ENCODE measurements around the gene ZNF597. TPM values are rescaled to one million over a fixed set of nuclear protein-coding genes. Genes with fewer than 3 reads are reported as not detected.

ZNF597 gene
- total RNA-seq (2022; extraction: Qiagen RNA extraction; ENCODE audit: low read depth) = 0.85 to 1.3 TPM (median 0.95 TPM) in 5 replicates

DNA sequence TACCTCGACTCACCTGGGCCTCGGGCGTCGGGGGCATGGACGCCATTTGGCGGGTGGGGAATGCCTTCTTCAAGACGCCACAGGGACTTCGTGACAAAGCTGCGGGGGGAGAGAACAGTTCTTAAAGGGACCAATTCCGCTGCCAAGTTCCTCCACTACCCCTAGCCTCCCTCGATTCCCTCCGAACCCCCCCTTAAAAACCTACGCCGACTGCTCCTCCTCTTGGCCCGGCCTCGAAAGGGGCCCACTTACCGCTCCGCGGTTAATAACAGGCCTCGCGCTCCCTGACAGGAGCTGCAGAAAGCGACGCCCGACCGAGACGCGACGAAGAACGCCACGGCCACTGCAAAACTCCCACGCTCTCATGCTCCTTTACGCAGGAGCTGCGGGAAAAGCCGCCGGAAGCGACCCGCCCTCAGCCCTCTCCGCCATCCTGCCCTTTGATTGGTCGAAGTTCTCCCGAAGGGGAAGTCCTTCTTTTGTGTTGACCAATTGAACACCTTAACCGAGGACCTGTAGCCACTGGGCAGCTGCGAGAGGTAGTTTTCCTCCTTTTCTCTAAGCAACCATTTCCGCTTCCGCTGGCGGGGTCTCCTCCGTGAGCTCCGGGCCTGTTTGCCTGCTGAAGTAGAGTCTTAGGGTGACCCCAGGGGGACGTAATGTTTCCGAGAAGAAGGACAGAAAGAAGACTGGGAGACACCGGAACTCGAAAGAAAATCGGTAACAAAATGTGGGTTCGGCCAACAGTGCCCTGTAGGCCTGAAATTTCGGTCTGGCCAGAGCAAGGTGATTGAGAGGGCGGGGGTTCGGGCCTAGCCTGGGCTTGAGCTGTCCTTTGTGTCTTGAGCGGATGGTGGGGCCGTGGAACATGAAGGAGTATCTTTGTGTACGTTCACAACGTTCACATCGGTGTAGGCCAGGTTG is at the start of gene ZNF597, which contains the start of gene NAA60:
ZNF597 (minus strand) TSS at position 397 of the 924 bp plus-strand sequence; CDS start at position 46, 351 bp downstream.
NAA60 (plus strand) TSS at position 573 of the 924 bp plus-strand sequence. CDS start 32,548 bp downstream, outside the sequence.

GRCh38 chr16:3400779-3401688 is 42.3 kb downstream of the ZNF597 start, which contains the start of the genes ZNF174 and ZSCAN32:
Gene ZNF174 (plus strand): TSS chr16:3401215. CDS start chr16:3402005, 790 bp downstream.
Gene ZSCAN32 (minus strand): TSS chr16:3401004. CDS start chr16:3397557, 3,447 bp downstream.

Other genes starting within 250 kb of the ZNF597 start
- gene ZNF200, start 208.3 kb downstream of the ZNF597 start, total RNA-seq (2022; extraction: Qiagen RNA extraction; ENCODE audit: low read depth) = 7.4 to 9.6 TPM (median 8.4 TPM) in 5 replicates
- gene MEFV, start 186.9 kb downstream of the ZNF597 start, total RNA-seq (2022; extraction: Qiagen RNA extraction; ENCODE audit: low read depth) = not detected in 5 replicates
- 33.6 to 39.7 TPM (median 38.0 TPM) in 5 replicates for gene ZNF263, start 160.0 kb downstream of the ZNF597 start, total RNA-seq (2022; extraction: Qiagen RNA extraction; ENCODE audit: low read depth)
- gene TIGD7, start 138.1 kb downstream of the ZNF597 start, total RNA-seq (2022; extraction: Qiagen RNA extraction; ENCODE audit: low read depth) = 0.76 to 2.0 TPM (median 1.4 TPM) in 5 replicates
- 10.2 to 14.2 TPM (median 12.4 TPM) in 5 replicates for gene ZNF75A, start 138.0 kb downstream of the ZNF597 start, total RNA-seq (2022; extraction: Qiagen RNA extraction; ENCODE audit: low read depth)
- gene OR2C1, start 87.6 kb downstream of the ZNF597 start, total RNA-seq (2022; extraction: Qiagen RNA extraction; ENCODE audit: low read depth) = not detected in 5 replicates
- 10.1 to 16.8 TPM (median 15.4 TPM) in 5 replicates for gene ZSCAN32, start 42.5 kb downstream of the ZNF597 start, total RNA-seq (2022; extraction: Qiagen RNA extraction; ENCODE audit: low read depth)
- gene ZNF174, start 42.3 kb downstream of the ZNF597 start, total RNA-seq (2022; extraction: Qiagen RNA extraction; ENCODE audit: low read depth) = 12.6 to 18.1 TPM (median 13.9 TPM) in 5 replicates
- 42.9 to 53.5 TPM (median 52.2 TPM) in 5 replicates for gene NAA60, start 176 bp upstream of the ZNF597 start, total RNA-seq (2022; extraction: Qiagen RNA extraction; ENCODE audit: low read depth)
- not detected in 5 replicates for gene C16orf90, start 52.0 kb upstream of the ZNF597 start, total RNA-seq (2022; extraction: Qiagen RNA extraction; ENCODE audit: low read depth)
- gene CLUAP1, start 57.5 kb upstream of the ZNF597 start, total RNA-seq (2022; extraction: Qiagen RNA extraction; ENCODE audit: low read depth) = 20.3 to 25.3 TPM (median 21.7 TPM) in 5 replicates
- gene NLRC3, start 133.9 kb upstream of the ZNF597 start, total RNA-seq (2022; extraction: Qiagen RNA extraction; ENCODE audit: low read depth) = 0.04 to 0.05 TPM in 2 of 5 replicates, not detected in the others
- gene SLX4, start 168.1 kb upstream of the ZNF597 start, total RNA-seq (2022; extraction: Qiagen RNA extraction; ENCODE audit: low read depth) = 3.1 to 5.8 TPM (median 5.6 TPM) in 5 replicates
- gene DNASE1, start 211.2 kb upstream of the ZNF597 start, total RNA-seq (2022; extraction: Qiagen RNA extraction; ENCODE audit: low read depth) = 0.90 to 4.3 TPM (median 4.2 TPM) in 5 replicates